Activated CD8-positive, alpha-beta T cell treated with anti-CD3 and anti-CD28 coated beads, Interleukin-2, amount 10 ng/mL, durations not matched to agents 7 days and 5 days (primary cell): ENCODE results near the gene MAPK14. TPM values are rescaled to one million over a fixed set of nuclear protein-coding genes. Genes with fewer than 3 reads are reported as not detected.
"Not testable (repeated sequence)": the region's sequence is repeated elsewhere in the genome, so short reads cannot be mapped to it uniquely, and the experiment has no call there.

Experiments
- ATAC-seq: fragments of 150-1000 bp; cut with Tn5 transposase; one replicate; pipeline ENCODE4 v1.10.0; 2021; ENCODE audit warnings: moderate library complexity
- CTCF ChIA-PET: fragments of 350-600 bp; sonication (Branson Sonifier 250); formaldehyde crosslinking; loops from one replicate; lab custom pipeline; 2021; ENCODE audit warnings: antibody characterized with exemption; lab: Charles Lee
- POLR2A ChIA-PET: fragments of 350-600 bp; sonication (Branson Sonifier 250); formaldehyde crosslinking; loops from one replicate; lab custom pipeline; 2021; ENCODE audit warnings: antibody characterized with exemption; lab: Charles Lee
- DNase-seq: peaks from one replicate; pipeline ENCODE4 v3.0.0-alpha.2; 2020
- H3K27ac Mint-ChIP-seq: one replicate; pipeline ENCODE4 v1.8.0; 2021; ENCODE audit warnings: mild to moderate bottlenecking, mixed read lengths
- H3K27me3 Mint-ChIP-seq: one replicate; pipeline ENCODE4 v1.8.0; 2021; ENCODE audit warnings: low read depth, mixed read lengths
- H3K36me3 Mint-ChIP-seq: one replicate; pipeline ENCODE4 v1.8.0; 2021; ENCODE audit warnings: low read depth, mixed read lengths
- H3K4me1 Mint-ChIP-seq: one replicate; pipeline ENCODE4 v1.8.0; 2021; ENCODE audit warnings: low read depth, mixed read lengths
- H3K4me3 Mint-ChIP-seq: one replicate; pipeline ENCODE4 v1.8.0; 2021; ENCODE audit warnings: mild to moderate bottlenecking, mixed read lengths
- H3K9me3 Mint-ChIP-seq: one replicate; pipeline ENCODE4 v1.8.0; 2022; ENCODE audit warnings: mixed read lengths; ENCODE audit not compliant: insufficient read depth
- total RNA-seq, 2 experiments: library from RNA; stranded (reverse); gene quantifications; one replicate each; pipeline ENCODE4 v1.2.3, GENCODE V29; 2021

Gene MAPK14
- 10 to 100 TPM; 59.3 to 59.5 TPM for total RNA-seq

- ATAC-seq (peak; percentile 90), DNase-seq (peak; percentile 99)
- Mint-ChIP-seq H3K4me3 (peak within 1 kb of the TSS; percentile 85), H3K4me1 (peaks cover 39% of the 10 kb centered on the region), H3K27ac (peak within 1 kb of the TSS; percentile 91), H3K36me3 (peaks cover 21% of the 10 kb centered on the region), H3K27me3 (peaks cover 18% of the 10 kb centered on the region), H3K9me3 (no peaks in the 10 kb centered on the region)
- CTCF ChIA-PET, result interaction anchor here (0.6 to 6.2 kb wide), 33 partner anchors 11 to 335 kb away, joined by 3 to 174 read pairs (median 5); partner anchors contain the start of gene MAPK13
- POLR2A ChIA-PET, result interaction anchor here (0.6 to 3.5 kb wide), 20 partner anchors 10 to 353 kb away, joined by 3 to 37 read pairs (median 4); partner anchors contain the start of genes BRPF3 and MAPK13
Measured at GRCh38 chr6:36027501-36028087, at the start of gene MAPK14. Gene MAPK14 (plus strand): TSS chr6:36027808. CDS start chr6:36028158, 350 bp downstream.

GRCh38 chr6:35980126-35980525 is 47.5 kb upstream of the MAPK14 start:
- POLR2A ChIA-PET, DNase-seq, ATAC-seq, H3K9me3 Mint-ChIP-seq, H3K4me1 Mint-ChIP-seq, H3K4me3 Mint-ChIP-seq, H3K36me3 Mint-ChIP-seq, H3K27me3 Mint-ChIP-seq, H3K27ac Mint-ChIP-seq: not testable (repeated sequence)
- CTCF ChIA-PET, result interaction anchor here (1.3 kb wide), 1 partner anchor 115 kb away, joined by 6 read pairs; no protein-coding TSS in a partner anchor

DNA sequence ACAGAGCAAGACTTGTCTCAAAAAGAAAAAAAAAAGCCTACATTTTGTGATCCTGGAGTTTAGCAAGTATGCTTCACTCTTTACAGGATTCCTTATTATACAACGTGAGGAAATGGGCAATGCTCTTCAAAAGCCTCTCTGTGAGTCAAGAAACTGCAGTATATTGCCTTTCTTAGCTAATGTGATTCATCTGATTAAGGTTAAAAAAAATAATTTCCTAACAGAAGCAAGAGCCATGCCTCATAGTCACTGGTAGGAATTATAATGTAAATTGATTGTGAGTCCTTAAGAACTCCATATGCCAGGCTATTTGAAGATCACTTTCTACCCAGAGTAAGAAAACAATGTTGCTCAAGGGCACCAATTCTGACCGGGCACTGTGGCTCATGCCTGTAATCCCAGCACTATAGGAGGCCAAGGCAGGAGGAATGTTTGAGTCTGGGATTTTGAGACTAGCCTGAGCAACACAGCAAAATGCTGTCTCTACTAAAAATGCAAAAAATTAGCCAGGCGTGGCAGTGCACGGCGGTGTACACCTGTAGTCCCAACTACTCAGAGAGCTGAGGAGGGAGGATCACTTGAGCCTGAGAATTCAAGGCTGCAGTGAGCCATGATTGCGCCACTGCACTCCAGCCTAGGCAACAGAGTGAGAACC is 46.5 kb upstream of the MAPK14 start:
- Mint-ChIP-seq H3K36me3 (no peaks in the 10 kb centered on the region), H3K27me3 (peaks cover 10% of the 10 kb centered on the region), H3K9me3 (no peaks in the 10 kb centered on the region), H3K4me3 (no peak overlapping the region), H3K27ac (no peak overlapping the region), H3K4me1 (no peaks in the 10 kb centered on the region)
- ChIA-PET CTCF (no interaction called here), POLR2A (no interaction called here)
- ATAC-seq (no peak), DNase-seq (no peak)

DNA sequence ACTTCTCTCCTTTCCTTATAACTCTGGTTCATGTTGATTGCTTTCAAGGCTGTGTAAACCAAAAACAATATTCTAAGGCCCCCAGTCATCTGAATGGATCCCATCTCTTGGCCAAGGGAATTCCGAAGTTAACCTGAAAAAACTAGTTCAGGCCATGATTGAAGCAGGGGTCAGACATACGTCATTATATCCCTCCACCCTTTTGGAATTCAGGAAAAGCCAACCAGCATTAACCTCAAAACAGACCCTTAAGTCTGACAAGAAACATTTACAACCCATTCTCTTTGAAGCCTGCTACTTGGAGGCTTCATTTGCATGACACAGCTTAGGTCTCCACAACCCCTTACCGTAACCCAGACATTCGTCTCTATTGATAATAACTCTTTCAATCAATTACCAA is 42.9 kb upstream of the MAPK14 start:
- H3K27me3 Mint-ChIP-seq, result peaks cover 14% of the 10 kb centered on the region
- H3K27ac Mint-ChIP-seq, result no peak overlapping the region
- DNase-seq, result no peak
- H3K4me1 Mint-ChIP-seq, result no peaks in the 10 kb centered on the region
- no peak for ATAC-seq
- POLR2A ChIA-PET, result no interaction called here
- no peaks in the 10 kb centered on the region for H3K36me3 Mint-ChIP-seq
- H3K9me3 Mint-ChIP-seq, result no peaks in the 10 kb centered on the region
- H3K4me3 Mint-ChIP-seq, result no peak overlapping the region
- CTCF ChIA-PET, result no interaction called here

GRCh38 chr6:35988047-35988446 is 39.6 kb upstream of the MAPK14 start:
- H3K27me3 Mint-ChIP-seq, result peaks cover 14% of the 10 kb centered on the region
- H3K4me3 Mint-ChIP-seq, H3K9me3 Mint-ChIP-seq, H3K36me3 Mint-ChIP-seq, ATAC-seq, H3K27ac Mint-ChIP-seq, H3K4me1 Mint-ChIP-seq, CTCF ChIA-PET, DNase-seq, POLR2A ChIA-PET: not testable (repeated sequence)

GRCh38 chr6:35993150-35993549 is 34.5 kb upstream of the MAPK14 start:
- no peak overlapping the region for H3K27ac Mint-ChIP-seq
- ChIA-PET CTCF (no interaction called here), POLR2A (no interaction called here)
- no peak overlapping the region for H3K4me3 Mint-ChIP-seq
- ATAC-seq, result no peak
- H3K36me3 Mint-ChIP-seq, result no peaks in the 10 kb centered on the region
- no peaks in the 10 kb centered on the region for H3K9me3 Mint-ChIP-seq
- H3K27me3 Mint-ChIP-seq, result peaks cover 15% of the 10 kb centered on the region
- no peaks in the 10 kb centered on the region for H3K4me1 Mint-ChIP-seq
- no peak for DNase-seq

DNA sequence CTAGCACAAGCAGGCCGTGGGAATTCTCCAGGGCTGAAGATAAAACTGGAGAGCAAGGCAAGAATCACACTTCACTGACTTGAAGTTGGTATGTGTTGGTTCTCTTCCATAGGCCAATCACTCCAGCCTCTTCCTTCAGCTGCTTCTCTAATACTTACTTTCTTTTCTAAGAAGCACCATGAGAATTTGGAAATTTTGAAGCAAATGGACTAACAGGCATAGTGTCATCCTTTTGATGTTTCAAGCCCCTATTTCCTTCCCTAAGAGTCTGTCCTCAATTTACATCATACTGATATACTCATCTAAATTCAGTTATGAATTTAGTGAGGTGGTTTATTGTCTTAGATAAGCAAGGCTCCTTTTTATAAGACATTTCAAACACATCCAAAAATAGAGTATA is 27.2 kb upstream of the MAPK14 start:
- Mint-ChIP-seq H3K36me3 (no peaks in the 10 kb centered on the region), H3K27me3 (peaks cover 9% of the 10 kb centered on the region), H3K9me3 (no peaks in the 10 kb centered on the region), H3K4me1 (no peaks in the 10 kb centered on the region), H3K27ac (no peak overlapping the region), H3K4me3 (no peak overlapping the region)
- DNase-seq, result no peak
- no peak for ATAC-seq
- ChIA-PET CTCF (interaction anchor here (1.3 kb wide), 1 partner anchor 96 kb away, joined by 4 read pairs; no protein-coding TSS in a partner anchor), POLR2A (no interaction called here)

- DNase-seq (no peak), ATAC-seq (no peak)
- H3K27ac Mint-ChIP-seq, result no peak overlapping the region
- H3K36me3 Mint-ChIP-seq, result no peaks in the 10 kb centered on the region
- H3K4me1 Mint-ChIP-seq, result no peaks in the 10 kb centered on the region
- H3K27me3 Mint-ChIP-seq, result peaks cover 23% of the 10 kb centered on the region
- POLR2A ChIA-PET, result no interaction called here
- no peaks in the 10 kb centered on the region for H3K9me3 Mint-ChIP-seq
- CTCF ChIA-PET, result no interaction called here
- H3K4me3 Mint-ChIP-seq, result no peak overlapping the region
Measured at GRCh38 chr6:36015666-36016065, 11.9 kb upstream of the MAPK14 start.

DNA sequence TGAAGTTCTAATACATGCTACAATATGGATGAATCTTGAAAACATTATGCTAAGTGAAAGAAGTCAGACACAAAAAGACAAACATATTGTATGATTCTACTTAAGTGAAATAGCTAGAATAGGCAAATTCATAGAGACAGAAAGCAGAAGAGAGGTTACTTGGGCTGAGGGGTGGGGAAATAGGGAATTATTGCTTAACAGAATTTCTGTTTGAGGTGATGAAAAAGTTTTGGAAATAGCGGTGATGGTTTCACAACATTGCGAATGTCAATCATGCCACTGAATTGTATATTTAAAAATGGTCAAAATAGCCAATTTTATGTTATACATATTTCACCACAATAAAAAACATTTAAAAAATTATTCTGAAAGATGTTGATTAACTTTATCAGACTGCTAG is 9.3 kb upstream of the MAPK14 start:
- CTCF ChIA-PET, result no interaction called here

DNA sequence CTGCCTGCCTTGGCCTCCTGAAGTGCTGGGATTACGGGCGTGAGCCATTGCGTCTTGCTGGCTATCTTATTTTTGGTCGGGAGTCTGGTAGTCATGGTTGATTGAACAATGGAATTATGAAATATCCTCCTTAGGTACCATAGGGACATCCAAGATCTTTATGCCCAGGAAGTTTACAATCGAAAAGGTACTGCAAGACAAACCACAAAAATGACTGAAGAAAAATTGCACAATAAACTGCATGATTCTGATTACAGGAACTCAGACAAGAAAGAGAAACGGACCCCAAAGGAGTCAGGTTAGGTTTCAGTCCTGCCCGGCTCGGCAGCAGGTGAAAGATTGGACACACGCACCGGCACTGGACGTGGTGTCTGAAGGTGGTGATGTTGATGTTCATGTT is 8.4 kb upstream of the MAPK14 start:
- no peaks in the 10 kb centered on the region for H3K9me3 Mint-ChIP-seq
- ATAC-seq (no peak), DNase-seq (no peak)
- H3K27ac Mint-ChIP-seq, result no peak overlapping the region
- peaks cover 22% of the 10 kb centered on the region for H3K27me3 Mint-ChIP-seq
- POLR2A ChIA-PET, result no interaction called here
- CTCF ChIA-PET, result no interaction called here
- peaks cover 5% of the 10 kb centered on the region for H3K4me1 Mint-ChIP-seq
- no peaks in the 10 kb centered on the region for H3K36me3 Mint-ChIP-seq
- H3K4me3 Mint-ChIP-seq, result no peak overlapping the region

More for the DNA sequence above, 9.3 kb upstream of the MAPK14 start:
- no peaks in the 10 kb centered on the region for H3K36me3 Mint-ChIP-seq
- ATAC-seq (no peak), DNase-seq (no peak)
- no peaks in the 10 kb centered on the region for H3K9me3 Mint-ChIP-seq
- H3K27ac Mint-ChIP-seq, result no peak overlapping the region
- POLR2A ChIA-PET, result no interaction called here
- no peaks in the 10 kb centered on the region for H3K4me1 Mint-ChIP-seq
- no peak overlapping the region for H3K4me3 Mint-ChIP-seq
- peaks cover 19% of the 10 kb centered on the region for H3K27me3 Mint-ChIP-seq

GRCh38 chr6:36020154-36020553 is 7.5 kb upstream of the MAPK14 start:
- peaks cover 9% of the 10 kb centered on the region for H3K4me1 Mint-ChIP-seq
- H3K4me3 Mint-ChIP-seq, result no peak overlapping the region
- ATAC-seq, result no peak
- H3K36me3 Mint-ChIP-seq, result no peaks in the 10 kb centered on the region
- H3K9me3 Mint-ChIP-seq, result no peaks in the 10 kb centered on the region
- peaks cover 26% of the 10 kb centered on the region for H3K27me3 Mint-ChIP-seq
- CTCF ChIA-PET, result no interaction called here
- POLR2A ChIA-PET, result no interaction called here
- DNase-seq, result no peak
- no peak overlapping the region for H3K27ac Mint-ChIP-seq

- ChIA-PET POLR2A (no interaction called here), CTCF (interaction anchor here (1.7 to 2.3 kb wide), 2 partner anchors 70 to 278 kb away, joined by 4 to 10 read pairs; no protein-coding TSS in a partner anchor)
- no peak within 1 kb of the TSS for H3K4me3 Mint-ChIP-seq
- peaks cover 7% of the 10 kb centered on the region for H3K36me3 Mint-ChIP-seq
- DNase-seq, result no peak
- H3K9me3 Mint-ChIP-seq, result no peaks in the 10 kb centered on the region
- peaks cover 17% of the 10 kb centered on the region for H3K4me1 Mint-ChIP-seq
- no peak for ATAC-seq
- H3K27me3 Mint-ChIP-seq, result peaks cover 22% of the 10 kb centered on the region
- no peak within 1 kb of the TSS for H3K27ac Mint-ChIP-seq
Measured at GRCh38 chr6:36023996-36024795, 3.4 kb upstream of the MAPK14 start, which contains the start of gene SLC26A8. Gene SLC26A8 (minus strand): TSS chr6:36024641. CDS start chr6:36019707, 4,934 bp downstream.
